PC-3 (cell line): ENCODE measurements around the gene ALG9. TPM values are rescaled to one million over a fixed set of nuclear protein-coding genes. Genes with fewer than 3 reads are reported as not detected.

ENCODE experiments used
- ATAC-seq: fragments of 200-7000 bp; cut with Tn5 transposase; 2 replicates; pipeline ENCODE4 v1.9.1; 2020; ENCODE audit warnings: mild to moderate bottlenecking, moderate library complexity
- BruUV-seq: library from RNA; stranded (reverse); fragments of 400-500 nt; replicated peaks from 2 replicates; lab custom pipeline; 2021; lab: Mats Ljungman, UMichigan
- CTCF ChIA-PET: fragments of 300-600 bp; sonication (Branson Sonifier 250); formaldehyde crosslinking; loops from one replicate; lab custom pipeline; 2022; ENCODE audit warnings: antibody characterized with exemption; lab: Charles Lee
- POLR2A ChIA-PET: fragments of 300-600 bp; sonication (Branson Sonifier 250); formaldehyde crosslinking; loops from one replicate; lab custom pipeline; 2022; ENCODE audit warnings: antibody characterized with exemption; ENCODE audit not compliant: unreplicated experiment; lab: Charles Lee
- DNase-seq: peaks from one replicate; pipeline ENCODE4 v3.0.0-alpha.2; 2015
- H2AFZ ChIP-seq: fragments of 300-600 bp; sonication (generic); 2 replicates; pipeline ENCODE4 v1.6.0; 2016; ENCODE audit warnings: antibody characterized with exemption, low read length
- H3F3A ChIP-seq: fragments of 300-600 bp; sonication (generic); one replicate; pipeline ENCODE4 v1.6.0; 2017; ENCODE audit warnings: antibody characterized with exemption, low read length, control low read depth, mild to moderate bottlenecking; ENCODE audit not compliant: unreplicated experiment
- H3K27ac ChIP-seq: fragments of 300-600 bp; sonication (generic); 2 replicates; pipeline ENCODE4 v1.5.1; 2016; ENCODE audit warnings: mild to moderate bottlenecking, low read length
- H3K27me3 ChIP-seq: fragments of 300-600 bp; sonication (generic); 2 replicates; pipeline ENCODE4 v1.6.1; 2016; ENCODE audit warnings: low read length, mixed read lengths
- H3K36me3 ChIP-seq: fragments of 300-600 bp; sonication (generic); 2 replicates; pipeline ENCODE4 v1.6.1; 2016; ENCODE audit warnings: low read depth, mixed run types, low read length, mixed read lengths
- H3K4me1 ChIP-seq: fragments of 300-600 bp; sonication (generic); 2 replicates; pipeline ENCODE4 v1.5.1; 2016; ENCODE audit warnings: low read length; ENCODE audit not compliant: insufficient read depth
- H3K4me2 ChIP-seq: fragments of 300-600 bp; sonication (generic); 2 replicates; pipeline ENCODE4 v1.6.0; 2016; ENCODE audit warnings: low read length
- H3K4me3 ChIP-seq: fragments of 300-600 bp; sonication (generic); 2 replicates; pipeline ENCODE4 v1.5.1; 2016; ENCODE audit warnings: mild to moderate bottlenecking, low read length, mixed read lengths
- H3K79me2 ChIP-seq: fragments of 300-600 bp; sonication (generic); 2 replicates; pipeline ENCODE4 v1.6.1; 2017; ENCODE audit warnings: low read length, mixed read lengths
- H3K9ac ChIP-seq: fragments of 300-600 bp; sonication (generic); 2 replicates; pipeline ENCODE4 v1.6.0; 2016; ENCODE audit warnings: mild to moderate bottlenecking, low read length
- H3K9me2 ChIP-seq: fragments of 300-600 bp; sonication (generic); replicated peaks from 2 replicates; pipeline ENCODE4 v1.6.1; 2016; ENCODE audit warnings: mixed run types, low read length, mixed read lengths
- H3K9me3 ChIP-seq: fragments of 300-600 bp; sonication (generic); 2 replicates; pipeline ENCODE4 v1.6.1; 2016; ENCODE audit warnings: low read length, mixed read lengths
- H4K20me1 ChIP-seq: fragments of 300-600 bp; sonication (generic); 2 replicates; pipeline ENCODE4 v1.6.1; 2016; ENCODE audit warnings: low read length, mixed read lengths
- CTCF ChIP-seq: fragments of 300-600 bp; sonication (generic); conservative IDR thresholded peaks from 2 replicates; pipeline ENCODE4 v1.5.1; 2017; ENCODE audit warnings: antibody characterized with exemption, low read depth, mild to moderate bottlenecking, low read length
- EZH2 ChIP-seq: fragments of 300-600 bp; sonication (generic); IDR thresholded peaks from one replicate; pipeline ENCODE4 v1.6.1; 2017; ENCODE audit warnings: antibody characterized with exemption, mild to moderate bottlenecking, low read length; ENCODE audit not compliant: unreplicated experiment
- EZH2phosphoT487 ChIP-seq: fragments of 300-600 bp; sonication (generic); IDR thresholded peaks from 2 replicates; pipeline ENCODE4 v1.6.1; 2018; ENCODE audit warnings: mild to moderate bottlenecking, antibody characterized with exemption, low read length, borderline replicate concordance
- intact Hi-C: fragments of 100-400 bp; cut with micrococcal nuclease; formaldehyde crosslinking; loops from 2 replicates; pipeline ENCODE4 v1.9.0; 2023
- total RNA-seq: library from RNA; depleted of rRNA; stranded (reverse); fragments of >200 nt; gene quantifications from 2 replicates; pipeline ENCODE4 v1.2.3, GENCODE V29; 2014

The ALG9 gene
- total RNA-seq, 1 experiment from 2014 or later = 34.3 TPM

GRCh38 chr11:111829185-111829968 is 42.0 kb downstream of the ALG9 start:
- ATAC-seq (no peak), DNase-seq (no peak)
- Histone ChIP-seq H3K79me2 (no peaks in the 10 kb centered on the region), H3K4me3 (no peak overlapping the region), H3K9me2 (no peaks in the 10 kb centered on the region), H4K20me1 (no peaks in the 10 kb centered on the region), H3K4me1 (no peaks in the 10 kb centered on the region), H3K36me3 (peaks cover 10% of the 10 kb centered on the region; the same call in 1 of the 2 replicates), H3K4me2 (no peak overlapping the region), H3K9ac (no peak overlapping the region), H3K27ac (no peak overlapping the region), H3K27me3 (no peaks in the 10 kb centered on the region), H3F3A (no peaks in the 10 kb centered on the region), H2AFZ (no peak overlapping the region), H3K9me3 (no peaks in the 10 kb centered on the region)
- POLR2A ChIA-PET = interaction anchor here (0.7 kb wide), 1 partner anchor 82 kb away, joined by 3 read pairs; no protein-coding TSS in a partner anchor
- BruUV-seq = no TSS peak
- intact Hi-C loops = no loop called here
- TF ChIP-seq CTCF = no peak
- TF ChIP-seq EZH2phosphoT487 = no peak
- TF ChIP-seq EZH2 = no peak
- CTCF ChIA-PET = no interaction called here

- Histone ChIP-seq H3K9me2 (no peaks in the 10 kb centered on the region), H3K27me3 (no peaks in the 10 kb centered on the region), H3K79me2 (no peaks in the 10 kb centered on the region), H3K27ac (no peak overlapping the region), H2AFZ (no peak overlapping the region), H4K20me1 (no peaks in the 10 kb centered on the region), H3K9ac (no peak overlapping the region), H3K4me2 (no peak overlapping the region), H3K36me3 (peaks cover 3% of the 10 kb centered on the region; the same call in 1 of the 2 replicates), H3K4me1 (no peaks in the 10 kb centered on the region), H3K4me3 (no peak overlapping the region), H3K9me3 (no peaks in the 10 kb centered on the region), H3F3A (no peaks in the 10 kb centered on the region)
- TF ChIP-seq CTCF = no peak
- no peak for TF ChIP-seq EZH2
- no peak for TF ChIP-seq EZH2phosphoT487
- DNase-seq (no peak), ATAC-seq (no peak)
- POLR2A ChIA-PET = no interaction called here
- CTCF ChIA-PET = no interaction called here
- intact Hi-C loops = no loop called here
- no TSS peak for BruUV-seq
Observed at GRCh38 chr11:111826322-111826950, 44.9 kb downstream of the ALG9 start.

- no peaks in the 10 kb centered on the region for H3K9me2 ChIP-seq
- H3K79me2 ChIP-seq = no peaks in the 10 kb centered on the region
- no peak overlapping the region for H3K9ac ChIP-seq
- no peak for DNase-seq
- no peaks in the 10 kb centered on the region for H4K20me1 ChIP-seq
- H3K27me3 ChIP-seq = no peaks in the 10 kb centered on the region
- H3K27ac ChIP-seq = no peak overlapping the region
- H3K4me1 ChIP-seq = no peaks in the 10 kb centered on the region
- no peak overlapping the region for H3K4me3 ChIP-seq
- no peak overlapping the region for H2AFZ ChIP-seq
- no peaks in the 10 kb centered on the region for H3F3A ChIP-seq
- H3K4me2 ChIP-seq = no peak overlapping the region
- TF ChIP-seq EZH2 = no peak
- no peak for TF ChIP-seq CTCF
- no peak for TF ChIP-seq EZH2phosphoT487
- BruUV-seq = no TSS peak
- intact Hi-C loops = no loop called here
- ChIA-PET POLR2A (no interaction called here), CTCF (no interaction called here)
- peaks cover 3% of the 10 kb centered on the region; the same call in 1 of the 2 replicates for H3K36me3 ChIP-seq
- H3K9me3 ChIP-seq = no peaks in the 10 kb centered on the region
- no peak for ATAC-seq
Observed at GRCh38 chr11:111823629-111824028, 47.8 kb downstream of the ALG9 start.
